T-helper 9 cell (primary cell): ENCODE data around the gene LRCH3.
A peak's percentile ranks its signal among the peaks of the same experiment; 100 is the strongest.

ENCODE experiments used
- DNase-seq: peaks from one replicate; pipeline ENCODE4 v3.0.0-alpha.2; 2020
- total RNA-seq, 2 donors: gene quantifications; one replicate each; lab custom pipeline; 2026; lab: John Stamatoyannopoulos, UW

LRCH3 gene
- 59.4 to 77.6 reads per million in 2 donors for total RNA-seq

DNA sequence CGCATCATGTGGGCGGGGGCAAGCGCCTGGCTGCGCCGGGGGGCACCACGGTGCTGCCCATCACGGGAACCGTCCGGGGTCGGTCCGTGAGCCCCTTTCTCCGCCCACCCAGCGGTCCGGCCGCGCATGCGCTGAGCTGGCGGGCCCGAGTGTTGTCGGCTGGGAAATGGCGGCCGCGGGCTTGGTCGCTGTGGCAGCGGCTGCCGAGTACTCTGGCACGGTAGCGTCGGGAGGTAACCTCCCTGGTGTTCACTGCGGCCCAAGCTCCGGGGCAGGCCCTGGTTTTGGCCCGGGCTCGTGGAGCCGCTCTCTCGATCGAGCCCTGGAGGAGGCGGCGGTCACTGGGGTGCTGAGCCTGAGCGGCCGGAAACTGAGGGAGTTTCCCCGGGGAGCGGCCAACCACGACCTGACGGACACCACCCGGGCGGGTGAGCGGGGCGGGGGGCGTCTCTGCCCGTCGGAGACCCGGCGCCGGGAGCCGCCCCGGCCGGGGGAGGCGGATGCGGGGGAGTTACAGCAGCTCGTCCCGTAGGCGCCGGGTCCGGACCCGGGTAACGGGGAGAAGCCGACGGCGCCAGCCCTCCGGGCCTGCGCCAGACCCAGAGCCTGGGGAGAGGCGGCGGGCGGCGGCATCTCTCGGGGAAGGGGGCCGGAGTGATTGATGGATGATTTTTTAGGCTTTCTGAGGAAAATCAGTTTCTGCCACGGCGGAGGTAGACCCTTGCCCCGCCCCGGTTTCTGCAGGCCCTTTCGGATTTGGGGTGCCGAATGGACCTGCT lies at the start of gene LRCH3:
LRCH3 (plus strand) TSS at position 142 of the 779 bp plus-strand sequence; CDS start at position 167, 25 bp downstream.
- peak; percentile 74 for DNase-seq

DNA sequence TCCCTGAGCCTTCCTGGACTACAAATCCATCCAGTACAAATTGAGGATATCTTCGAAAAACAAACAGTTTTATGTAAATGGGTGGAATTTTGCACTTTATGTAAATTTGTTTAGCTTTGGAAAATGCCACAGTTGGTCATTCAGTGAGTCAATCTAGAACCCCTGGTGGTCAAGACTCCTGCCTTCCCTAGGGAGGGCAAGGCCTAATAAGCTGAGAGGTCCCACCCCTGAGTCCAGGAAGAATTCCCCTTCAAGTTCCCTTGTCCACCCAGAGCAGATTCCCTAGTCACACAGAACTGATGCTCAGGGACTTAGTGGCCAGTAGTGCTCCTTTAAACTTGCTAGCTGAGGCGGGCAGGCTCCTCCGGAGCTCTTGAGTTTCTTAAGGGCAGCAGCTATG lies 48.3 kb upstream of the LRCH3 start:
- DNase-seq, result no peak

DNA sequence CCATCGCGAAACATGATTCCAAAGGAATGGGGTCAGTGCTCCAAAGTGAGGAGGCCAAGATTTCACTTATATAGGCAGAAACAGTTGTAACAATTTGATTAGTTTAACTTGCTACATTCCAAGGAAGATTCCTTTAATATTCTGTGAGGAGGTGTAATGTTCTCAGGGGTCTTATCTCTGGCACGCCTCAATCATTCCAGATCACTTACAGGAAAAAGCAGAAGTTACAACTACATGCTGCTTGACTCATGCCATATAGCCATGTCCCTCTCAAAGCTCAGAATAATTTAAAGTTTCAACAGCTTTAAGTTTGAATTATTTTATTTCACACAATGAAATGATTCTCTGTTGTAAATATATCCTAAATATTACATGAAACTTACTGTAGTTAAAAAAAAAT lies 44.8 kb upstream of the LRCH3 start:
- no peak for DNase-seq

DNA sequence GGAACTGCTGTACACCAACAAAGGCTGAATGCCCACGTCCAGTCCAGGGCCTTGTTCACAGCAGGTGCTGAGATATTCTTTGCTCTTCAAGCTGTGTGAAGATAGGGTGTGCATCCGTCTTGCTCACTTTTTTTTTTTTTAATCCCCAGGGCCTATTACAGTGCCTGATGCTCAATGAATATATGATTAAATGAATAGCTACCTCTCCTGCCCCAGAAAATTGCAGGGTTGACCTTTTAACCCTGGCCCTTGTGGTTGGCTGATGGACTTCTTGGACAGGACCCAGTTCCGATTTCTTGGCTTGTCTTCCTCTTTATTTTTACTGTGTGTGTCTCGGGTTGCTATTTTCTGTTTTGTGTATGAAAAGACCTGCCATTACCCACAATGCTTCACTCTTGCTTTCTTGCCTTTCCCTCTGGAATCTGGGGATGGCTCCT lies 44.2 kb upstream of the LRCH3 start:
- no peak for DNase-seq

DNA sequence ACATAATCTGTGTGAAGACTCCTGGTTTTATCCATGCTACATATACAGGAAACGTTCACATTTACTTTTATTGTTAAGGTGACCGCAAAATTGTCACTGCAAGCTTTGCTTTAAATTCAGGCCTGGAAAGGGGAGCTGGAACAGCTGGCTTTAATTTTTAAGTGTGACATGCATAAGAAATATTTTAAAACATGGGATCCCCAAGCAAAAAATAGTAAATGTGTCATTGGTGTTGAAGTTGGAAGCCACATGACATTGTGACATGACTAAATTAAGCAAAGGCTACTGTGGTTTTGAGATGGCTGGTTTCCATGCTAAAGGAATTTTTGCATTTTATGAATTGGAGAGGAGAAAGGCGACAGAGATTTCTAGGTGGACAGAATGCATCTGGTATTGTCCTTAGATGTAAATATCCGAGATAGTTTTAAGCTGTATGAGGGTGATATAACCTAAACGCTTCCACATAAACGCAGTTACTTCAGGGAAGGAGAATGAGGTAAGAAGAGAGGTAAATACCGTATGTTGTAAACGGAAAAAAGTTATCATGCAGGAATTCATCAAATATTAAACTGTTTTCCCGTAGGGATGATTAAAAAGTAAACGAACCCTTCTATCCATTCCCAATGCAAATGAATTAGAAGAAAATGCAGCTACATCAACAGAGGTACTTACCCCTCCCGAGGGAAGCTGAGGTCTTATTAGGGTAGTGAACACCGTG lies 42.3 kb upstream of the LRCH3 start:
- no peak for DNase-seq

DNA sequence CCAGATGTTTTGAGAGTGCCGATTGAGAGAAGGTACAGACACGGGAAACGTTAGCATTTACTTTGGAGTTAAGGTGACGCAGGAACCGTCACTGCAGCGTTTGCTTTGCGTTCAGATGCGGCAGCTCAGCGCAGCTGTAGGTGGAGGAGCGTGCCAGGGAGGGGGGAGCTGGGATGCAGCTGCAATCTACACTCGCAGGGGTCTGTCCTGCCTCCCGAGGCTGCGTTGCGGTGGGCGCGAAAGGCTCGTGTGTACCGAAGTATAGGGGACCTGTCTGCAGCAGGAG lies 41.8 kb upstream of the LRCH3 start:
- peak; percentile 55 for DNase-seq

DNA sequence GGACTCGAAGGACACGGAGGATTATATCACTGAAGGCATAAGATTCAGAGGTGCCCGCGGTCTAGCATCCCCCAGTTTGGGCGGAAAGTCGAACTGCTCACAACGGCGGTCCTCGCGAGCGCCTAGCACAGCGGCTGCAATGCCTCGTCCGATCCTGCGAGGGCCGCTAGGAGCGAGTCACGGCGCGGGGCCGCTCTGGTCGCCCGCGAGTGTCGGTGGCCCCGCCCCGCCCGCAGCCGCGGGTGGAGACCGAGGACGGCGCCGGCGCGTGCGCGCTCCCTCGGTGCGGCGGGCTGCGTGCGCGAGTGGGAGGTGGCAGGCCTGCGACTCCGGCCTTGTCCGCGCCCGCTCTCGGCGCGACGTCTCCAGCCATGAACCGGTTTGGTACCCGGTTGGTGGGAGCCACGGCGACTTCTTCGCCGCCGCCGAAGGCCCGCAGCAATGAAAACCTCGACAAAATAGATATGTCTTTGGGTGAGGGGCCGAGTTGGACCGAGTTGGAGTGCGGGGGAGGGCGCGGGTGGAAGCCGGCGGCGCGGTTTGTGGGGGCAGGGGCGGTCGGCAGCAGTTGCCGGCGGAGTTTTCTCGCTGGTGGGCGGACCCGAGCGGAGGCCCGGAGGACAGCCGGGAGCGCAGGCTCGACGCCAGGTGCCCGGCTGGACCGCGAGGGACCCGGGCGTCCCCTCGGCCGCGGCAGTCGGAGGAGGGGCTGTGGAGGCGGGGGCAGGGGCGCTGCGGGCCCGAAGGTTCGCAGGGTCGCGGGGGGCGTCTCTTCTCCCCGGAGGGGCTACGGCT lies 41.3 kb upstream of the LRCH3 start, which contains the start of gene FYTTD1:
FYTTD1 (plus strand) TSS at position 283 of the 795 bp plus-strand sequence; CDS start at position 372, 89 bp downstream.
- DNase-seq, result peak; percentile 80

DNA sequence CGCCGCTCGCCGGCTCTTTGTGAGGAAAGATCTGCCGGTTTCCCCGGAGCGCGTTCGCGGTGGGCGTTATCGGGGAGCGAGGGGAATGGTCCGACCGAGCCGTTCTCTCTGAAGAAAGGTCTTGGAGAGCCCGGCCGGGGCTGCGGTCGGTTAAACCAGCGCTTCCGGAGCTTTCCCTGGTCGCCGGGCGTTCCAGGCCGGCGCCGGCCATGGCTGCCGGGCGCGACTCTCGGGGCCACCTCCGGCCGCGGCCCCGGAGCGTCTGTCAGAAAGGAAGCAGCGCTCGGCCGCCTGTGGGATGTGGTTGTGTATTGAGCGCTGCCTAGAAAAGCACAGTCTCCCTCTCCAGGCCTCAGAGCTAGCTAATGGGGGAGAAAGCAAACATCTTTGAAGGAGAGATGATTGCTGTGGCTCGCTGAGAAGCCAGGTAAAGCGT lies 40.6 kb upstream of the LRCH3 start:
- DNase-seq, result peak; percentile 49

DNA sequence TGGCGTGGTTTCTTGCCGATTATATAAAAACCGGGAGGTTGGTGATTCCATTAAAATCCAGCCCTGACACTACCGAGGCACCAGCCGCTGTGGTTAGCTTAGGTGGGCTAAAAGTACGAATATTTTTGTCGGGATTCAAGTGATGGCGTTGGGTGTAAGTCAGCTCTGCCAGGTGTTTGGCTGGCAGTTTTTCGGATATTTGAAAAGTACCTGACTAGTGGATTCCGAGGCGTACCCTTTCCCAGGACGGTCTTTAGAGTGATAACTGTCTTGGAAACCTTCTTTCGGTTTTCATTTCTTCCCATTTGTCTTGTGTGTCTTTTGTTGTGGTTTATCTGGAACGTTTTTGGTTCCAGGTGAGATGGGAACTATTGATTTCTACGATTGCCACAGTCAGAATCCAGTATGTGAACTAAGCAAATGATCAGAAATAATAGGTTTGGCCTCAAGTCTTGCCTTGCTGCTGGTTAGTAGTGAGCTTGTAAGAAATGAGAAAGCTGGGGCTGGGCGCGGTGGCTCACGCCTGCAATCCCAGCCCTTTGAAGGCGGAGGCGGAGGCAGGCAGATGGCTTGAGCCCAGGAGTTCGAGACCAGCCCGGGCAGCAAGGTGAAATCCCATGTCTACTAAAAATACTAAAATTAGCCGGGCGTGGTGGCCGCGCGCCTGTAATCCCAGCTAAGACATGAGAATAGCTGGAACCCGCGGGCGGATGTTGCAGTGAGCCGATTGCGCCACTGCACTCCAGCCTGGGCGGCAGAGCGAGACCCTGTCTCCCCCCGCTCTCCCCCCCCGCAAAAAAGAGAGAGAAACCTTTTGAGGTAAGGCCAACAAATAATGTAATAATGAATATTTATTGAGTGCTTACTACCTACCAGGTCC lies 40.0 kb upstream of the LRCH3 start:
- DNase-seq, result no peak

DNA sequence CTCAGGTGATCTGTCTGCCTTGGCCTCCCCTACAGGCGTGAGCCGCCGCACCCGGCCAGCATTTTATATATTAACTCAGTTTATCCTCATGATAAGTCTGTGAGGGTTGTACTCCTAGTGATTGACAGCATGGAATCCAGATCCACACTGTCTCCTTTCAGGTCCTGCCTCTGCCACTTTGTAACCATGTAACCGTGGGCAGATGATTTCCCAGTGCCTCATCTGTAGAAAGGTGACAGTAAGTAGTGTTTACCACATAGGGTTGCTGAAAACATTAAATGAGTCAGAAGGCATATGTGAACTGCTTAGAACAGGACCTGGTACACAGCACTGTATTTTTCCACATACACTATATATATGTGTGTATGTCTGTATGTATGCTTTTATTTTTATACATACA lies 38.9 kb upstream of the LRCH3 start:
- no peak for DNase-seq

DNA sequence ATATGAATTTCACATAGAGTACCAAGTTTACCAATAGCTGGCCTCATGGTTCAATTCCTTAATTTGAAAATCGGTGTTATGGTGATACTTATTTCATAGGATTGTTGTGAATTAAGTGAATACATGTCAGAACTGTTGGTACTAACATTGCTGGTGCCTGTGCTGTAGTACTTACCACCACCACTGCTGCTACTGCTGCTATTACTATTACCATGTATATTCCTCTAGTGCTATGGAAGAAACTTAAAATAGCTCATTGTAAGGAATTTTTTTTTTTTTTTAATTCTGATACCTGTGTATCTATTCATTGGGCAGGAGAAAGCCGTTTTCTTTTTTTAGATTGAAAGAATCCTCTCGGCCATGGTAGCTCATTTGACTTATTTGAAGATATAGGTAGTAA lies 37.8 kb upstream of the LRCH3 start:
- DNase-seq, result no peak

DNA sequence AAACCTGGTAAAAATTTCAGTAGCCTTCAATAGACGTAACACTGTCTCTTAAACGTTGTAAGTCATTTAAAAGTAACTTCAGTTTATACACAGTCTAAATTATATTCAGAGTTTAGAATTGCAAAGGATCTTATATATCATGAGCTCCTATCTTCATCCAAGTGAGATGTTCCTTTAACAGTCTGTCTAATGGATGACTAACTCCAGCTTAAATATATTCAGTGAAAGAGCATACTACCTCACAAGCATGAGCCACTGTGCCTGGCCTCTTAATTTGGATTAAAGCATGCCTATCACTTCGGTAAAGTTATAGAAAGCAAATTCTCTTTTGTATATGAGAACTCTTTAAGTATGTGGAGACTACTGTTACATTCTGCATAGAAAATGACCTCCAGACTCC lies 34.4 kb upstream of the LRCH3 start:
- DNase-seq, result no peak

DNA sequence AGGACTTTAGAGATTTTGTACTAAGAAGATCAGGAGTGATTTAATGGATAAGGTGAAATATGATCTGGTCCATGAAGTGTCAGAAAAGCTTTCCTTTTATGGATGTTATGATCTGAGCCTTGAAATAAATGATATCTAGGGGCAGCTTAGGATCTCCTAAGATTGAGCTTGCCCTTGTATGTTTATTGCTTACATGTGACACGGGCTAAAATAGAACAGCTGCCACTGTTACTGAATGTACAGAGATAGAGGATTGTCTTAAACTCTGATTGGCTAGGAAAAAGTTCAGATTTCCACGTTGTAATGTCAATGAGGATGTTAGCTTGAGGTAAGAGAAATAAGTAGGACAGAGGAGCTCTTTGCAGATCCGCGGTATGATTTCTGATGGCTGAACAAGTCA lies 32.5 kb upstream of the LRCH3 start:
- DNase-seq, result no peak

DNA sequence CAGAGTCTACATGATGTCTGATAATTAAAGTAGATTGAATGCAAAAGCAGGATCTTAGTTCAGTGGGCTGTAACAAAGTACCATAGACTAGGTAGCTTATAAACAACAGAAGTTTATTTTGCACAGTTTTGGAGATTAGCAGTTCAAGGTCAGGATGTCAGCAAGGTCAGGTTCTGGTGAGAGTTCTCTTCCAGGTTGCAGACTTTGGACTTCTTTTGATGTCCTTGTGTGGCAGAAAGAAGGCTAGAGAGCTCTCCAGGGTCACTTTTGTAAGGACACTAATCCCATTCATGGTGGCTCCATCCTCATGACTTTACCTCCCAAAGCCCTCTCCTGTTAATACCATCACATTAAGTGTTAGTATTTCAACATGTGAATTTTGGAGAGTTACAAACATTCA lies 29.3 kb upstream of the LRCH3 start:
- DNase-seq, result no peak

DNA sequence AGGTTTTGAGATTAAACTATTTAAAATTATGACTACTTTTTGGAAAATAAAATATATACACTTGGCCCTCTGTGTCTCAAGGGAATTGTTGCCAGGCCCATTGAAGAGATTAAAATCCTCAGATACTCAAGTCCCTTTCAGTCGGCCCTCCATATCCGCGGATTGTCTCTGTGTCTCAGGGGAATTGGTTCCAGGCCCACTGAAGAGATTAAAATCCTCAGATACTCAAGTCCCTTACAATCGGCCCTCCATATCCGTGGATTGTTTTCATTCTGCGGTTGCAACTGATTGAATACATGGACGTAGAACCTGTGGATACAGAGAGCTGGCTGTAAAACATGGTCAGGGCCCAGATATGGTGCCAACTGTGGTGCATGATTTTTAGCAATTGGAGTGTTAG lies 15.7 kb upstream of the LRCH3 start:
- DNase-seq, result no peak

DNA sequence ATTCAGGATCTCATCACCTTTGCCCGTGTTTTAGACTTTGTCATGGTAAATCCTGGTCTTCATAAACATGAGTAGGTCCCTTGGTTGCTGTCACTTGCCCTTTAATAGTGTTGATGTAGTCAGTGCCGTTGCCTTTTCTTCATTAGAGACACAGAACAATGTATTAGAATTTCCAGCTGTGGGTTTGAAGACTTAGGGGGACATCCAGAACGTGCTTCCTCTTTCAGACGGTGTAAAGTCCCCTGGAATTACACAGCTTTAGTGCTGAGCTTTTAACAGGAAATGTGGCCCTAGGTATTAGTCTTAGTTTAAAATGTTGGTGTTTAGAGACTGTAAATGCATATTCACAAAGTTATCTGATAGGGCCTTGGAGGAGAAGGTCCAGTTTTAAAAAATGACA lies 8.8 kb upstream of the LRCH3 start:
- no peak for DNase-seq

DNA sequence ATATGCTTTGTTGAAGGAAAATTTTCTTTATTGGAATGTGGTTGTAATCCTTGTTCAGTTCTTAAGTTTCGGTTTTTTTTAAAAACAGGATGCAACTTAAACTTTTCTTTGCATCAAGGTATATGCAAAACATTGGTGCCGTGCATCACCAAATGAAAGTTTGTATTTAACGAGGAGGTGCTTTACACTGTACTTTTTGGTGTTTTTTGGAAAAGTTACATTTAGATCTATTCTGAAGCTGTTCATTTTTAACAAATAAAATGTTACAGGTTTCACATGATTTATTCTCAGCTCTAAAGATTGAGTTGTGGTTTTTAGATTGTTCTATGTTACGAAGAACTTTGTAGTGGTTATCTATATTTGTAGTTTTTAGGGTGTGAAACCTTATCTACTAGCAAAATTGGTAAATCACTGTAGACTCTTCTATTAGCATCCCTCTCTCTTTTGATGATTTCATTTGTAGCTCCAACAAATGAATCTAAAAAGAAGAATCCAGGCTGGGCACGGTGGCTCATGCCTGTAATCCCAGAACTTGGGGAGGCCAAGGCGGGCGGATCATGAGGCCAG lies 7.0 kb upstream of the LRCH3 start:
- DNase-seq, result no peak

DNA sequence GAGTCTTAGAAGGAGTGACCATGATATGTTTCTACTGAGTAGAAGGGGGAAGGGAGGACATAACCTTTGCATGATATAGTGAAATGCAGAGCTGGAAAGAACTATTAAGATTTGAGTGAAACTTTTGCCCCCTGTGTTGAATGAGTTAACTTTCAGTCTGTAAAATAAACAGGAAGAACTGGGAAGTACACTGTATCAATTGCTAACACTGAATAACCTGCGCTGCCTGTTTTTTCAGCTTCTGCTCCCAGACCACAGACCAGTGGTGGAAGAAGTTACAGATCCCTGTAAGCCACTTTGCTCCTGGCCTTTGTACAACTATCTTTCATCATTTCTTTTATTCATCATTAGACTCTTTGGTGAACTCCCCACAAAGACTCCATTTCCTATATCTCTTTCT lies 3.6 kb upstream of the LRCH3 start:
- DNase-seq, result no peak

DNA sequence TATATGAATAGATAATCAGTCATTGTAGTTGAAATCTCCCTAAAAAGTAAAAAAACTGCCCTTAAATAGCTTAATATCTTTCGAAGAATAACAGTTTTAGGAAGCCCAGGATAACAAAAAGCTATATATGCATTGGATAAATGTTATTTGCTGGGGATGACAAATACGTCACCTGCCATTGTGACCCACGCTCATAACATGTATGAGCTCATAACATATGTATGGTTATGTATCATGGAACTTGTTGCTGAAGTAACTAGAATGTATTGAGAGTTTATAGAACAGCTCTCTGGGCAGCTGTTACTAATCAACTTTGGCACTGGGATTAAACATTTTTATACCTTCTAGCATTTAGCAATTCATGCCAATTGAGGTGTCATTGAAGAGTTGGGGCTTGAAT lies 1.7 kb upstream of the LRCH3 start:
- no peak for DNase-seq

DNA sequence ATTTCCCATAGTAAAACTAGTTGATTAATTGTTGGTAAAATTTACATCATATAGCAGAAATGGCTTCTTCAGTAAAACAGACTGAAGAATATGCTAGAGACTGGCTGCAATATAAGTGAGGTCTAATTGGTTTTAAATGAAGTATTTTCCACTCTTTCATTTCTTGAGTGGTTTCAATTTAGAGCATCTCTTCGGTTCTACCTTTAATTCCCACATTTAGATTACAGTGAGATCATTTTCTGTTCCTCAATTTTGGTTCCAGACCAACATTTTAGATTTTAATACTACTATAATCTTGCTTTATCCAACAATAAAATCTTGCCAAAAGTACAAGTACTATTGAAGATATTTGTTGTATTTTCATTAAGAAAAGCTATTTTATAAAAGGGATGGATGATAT lies 1.0 kb upstream of the LRCH3 start:
- DNase-seq, result no peak

DNA sequence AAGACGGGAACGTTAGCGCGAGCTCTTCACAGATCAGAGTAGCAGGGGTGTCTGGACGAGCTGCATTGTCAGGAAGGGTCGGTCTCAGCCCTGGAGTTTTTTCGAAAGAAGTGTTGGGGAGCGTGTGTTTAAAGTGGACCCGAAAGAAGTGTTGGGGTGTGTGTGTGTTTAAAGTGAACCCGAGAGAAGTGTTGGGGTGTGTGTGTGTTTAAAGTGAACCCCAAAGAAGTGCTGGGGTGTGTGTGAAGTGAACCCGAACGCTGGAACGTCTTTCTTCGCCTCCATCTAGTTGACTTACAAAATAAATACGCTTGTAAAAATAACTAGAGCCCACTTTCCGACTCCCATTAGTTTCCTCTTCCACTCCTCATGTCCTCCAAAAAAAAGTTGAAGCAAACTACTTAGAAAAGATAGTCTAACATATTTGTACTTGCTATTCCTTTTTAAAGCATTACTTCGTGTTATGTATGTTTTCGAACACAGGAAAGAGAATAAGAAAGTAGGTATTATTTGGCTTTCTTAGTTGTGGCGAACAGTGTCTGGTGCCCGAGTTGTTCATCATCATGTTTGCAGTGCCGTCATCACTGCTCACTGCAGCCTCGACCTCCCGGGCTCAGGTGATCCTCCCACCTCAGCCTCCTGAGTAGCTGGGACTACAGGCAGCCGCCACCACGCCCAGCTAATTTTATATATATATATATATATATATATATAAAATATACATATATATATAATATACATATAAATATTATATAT lies 1.0 kb downstream of the LRCH3 start:
- DNase-seq, result peak; percentile 24
